Peyer's patch (tissue), 4 donors: ENCODE measurements around the gene TBX21.

Source experiments
- CTCF ChIP-seq, 6 experiments: fragments of 450-650 bp in 4 of 6; fragments of 200-600 bp in 2 of 6; sonication (generic) in 1 of 6; IDR thresholded peaks; one replicate each; pipeline ENCODE4 v1.5.1; 2017 to 2019; ENCODE audit warnings: antibody characterized with exemption in 6 of 6, mild to moderate bottlenecking in 3 of 6, moderate library complexity in 1 of 6
- POLR2A ChIP-seq, 2 donors: fragments of 450-650 bp; IDR thresholded peaks; one replicate each; pipeline ENCODE4 v1.5.1; 2017; ENCODE audit warnings: antibody characterized with exemption in 2 of 2, mild to moderate bottlenecking in 2 of 2, moderate library complexity in 2 of 2

- TF ChIP-seq POLR2A (IDR thresholded peaks at IDR 0.05) = no peak
- no peak for TF ChIP-seq CTCF (IDR thresholded peaks at IDR 0.05)
Observed at GRCh38 chr17:47716375-47716774, 16.7 kb upstream of the TBX21 start.
